GM19025 (cell line): ENCODE measurements around the gene STK32C.

Experiments used
- ATAC-seq: cut with Tn5 transposase; IDR thresholded peaks from one replicate; pipeline ENCODE4 v1.9.1; 2021; ENCODE audit warnings: mild to moderate bottlenecking, low read depth, moderate library complexity; ENCODE audit not compliant: unreplicated experiment

The STK32C gene

GRCh38 chr10:132289439-132289838 is 18.3 kb downstream of the STK32C start:
- no peak for ATAC-seq

- no peak for ATAC-seq
Observed at GRCh38 chr10:132283604-132284382, 24.0 kb downstream of the STK32C start.

GRCh38 chr10:132282667-132283603 is 24.8 kb downstream of the STK32C start:
- no peak for ATAC-seq

DNA sequence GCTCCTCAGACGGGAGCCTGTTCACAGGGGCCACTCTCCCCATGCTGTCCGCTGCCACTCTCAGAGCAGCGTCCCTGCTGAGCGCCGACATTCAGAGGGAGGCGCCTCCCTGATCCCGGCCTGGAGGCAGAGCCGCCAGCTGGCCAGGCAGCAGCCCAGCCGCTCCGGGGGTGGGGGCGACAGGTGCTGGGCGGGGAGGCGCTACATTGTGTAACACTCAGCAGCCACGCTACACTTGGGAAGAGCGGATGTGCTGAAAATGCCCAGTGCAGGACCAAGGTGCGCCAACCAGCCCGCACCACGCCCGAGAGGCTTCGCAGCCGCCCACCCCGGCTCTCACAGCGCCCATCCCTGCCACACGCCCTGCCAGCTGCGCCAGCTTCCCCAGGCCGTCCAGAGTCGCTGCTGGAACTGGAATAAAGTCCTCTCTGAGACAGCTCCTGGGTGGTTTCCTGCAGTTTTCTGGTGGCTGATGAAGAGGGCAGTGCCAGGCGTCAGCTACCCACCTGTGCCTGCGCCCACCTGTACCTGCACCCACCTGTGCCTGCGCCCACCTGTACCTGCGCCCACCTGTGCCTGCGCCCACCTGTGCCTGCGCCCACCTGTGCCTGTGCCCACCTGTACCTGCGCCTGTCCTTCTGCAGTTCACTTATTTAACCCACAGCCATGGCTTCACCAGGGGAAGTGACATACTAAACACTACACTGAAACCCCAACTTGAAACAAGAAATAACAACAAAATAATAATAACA is 25.7 kb downstream of the STK32C start:
- no peak for ATAC-seq

GRCh38 chr10:132280646-132281074 is 27.1 kb downstream of the STK32C start:
- no peak for ATAC-seq

- ATAC-seq = no peak
Observed at GRCh38 chr10:132279873-132280645, 27.7 kb downstream of the STK32C start.

GRCh38 chr10:132277311-132277741 is 30.4 kb downstream of the STK32C start:
- ATAC-seq = no peak

DNA sequence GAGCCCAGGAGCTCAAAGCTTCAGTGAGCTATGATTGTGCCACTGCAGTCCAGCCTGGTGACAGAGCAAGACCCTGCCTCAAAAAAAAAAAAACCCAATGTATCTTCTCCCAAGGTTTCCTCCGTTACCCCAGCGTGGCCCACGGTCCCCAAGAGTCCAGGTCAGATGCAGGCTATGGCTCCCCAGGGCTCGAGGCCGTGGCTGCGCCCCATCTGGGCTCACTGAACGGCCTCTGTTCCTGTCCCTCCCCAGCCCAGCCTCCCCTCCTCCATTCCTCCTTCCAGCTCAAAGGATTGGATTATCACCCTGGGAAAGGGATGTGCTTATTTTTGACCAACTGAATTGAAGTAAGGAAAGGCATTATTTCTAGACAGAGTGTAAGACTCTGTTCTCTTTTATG is 31.0 kb downstream of the STK32C start:
- no peak for ATAC-seq

- no peak for ATAC-seq
Observed at GRCh38 chr10:132276179-132276675, 31.5 kb downstream of the STK32C start.

GRCh38 chr10:132275426-132276178 is 32.1 kb downstream of the STK32C start:
- no peak for ATAC-seq

DNA sequence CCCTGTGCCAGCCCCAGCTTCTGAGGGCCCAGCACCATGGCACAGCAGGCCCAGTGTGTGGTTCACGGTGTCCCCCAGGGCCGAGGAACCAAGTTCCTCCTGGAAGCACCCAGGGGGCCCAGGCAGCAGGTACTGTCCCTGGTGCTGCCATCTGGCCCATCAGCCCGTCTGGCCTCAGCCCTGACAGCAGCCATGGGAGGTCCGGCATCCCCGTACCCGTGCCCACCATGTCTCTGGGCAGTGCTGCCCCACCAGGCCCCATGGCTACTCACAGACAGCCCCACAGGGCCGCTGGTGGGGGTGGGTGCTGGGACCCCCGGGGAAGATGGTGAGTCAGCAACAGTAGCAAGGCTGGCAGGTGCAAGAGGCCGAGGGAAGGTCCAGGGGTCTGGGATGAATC is 32.8 kb downstream of the STK32C start:
- no peak for ATAC-seq

DNA sequence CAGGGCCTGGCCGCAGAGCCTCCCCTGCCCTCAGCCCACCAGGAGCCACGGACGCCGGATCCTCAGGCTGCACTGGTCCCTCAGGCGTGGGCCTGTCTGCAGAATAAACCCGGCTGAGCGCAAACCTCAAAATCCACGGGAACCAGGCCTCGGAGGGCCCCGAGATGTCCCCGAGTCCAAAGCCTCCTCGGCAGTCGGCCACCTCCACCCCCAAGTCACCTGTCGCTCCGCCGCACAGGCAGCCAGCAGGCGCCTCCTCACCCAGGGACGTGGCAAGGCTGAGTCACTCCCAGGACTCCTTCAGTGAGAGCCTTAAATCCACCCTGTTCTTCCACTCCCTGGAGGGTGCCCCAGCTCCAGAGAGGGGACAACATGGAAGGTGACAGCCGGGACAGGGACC is 33.2 kb downstream of the STK32C start:
- no peak for ATAC-seq

- no peak for ATAC-seq
Observed at GRCh38 chr10:132273966-132274365, 33.8 kb downstream of the STK32C start.

GRCh38 chr10:132273304-132273944 is 34.3 kb downstream of the STK32C start:
- no peak for ATAC-seq

GRCh38 chr10:132272231-132272971 is 35.3 kb downstream of the STK32C start:
- no peak for ATAC-seq

GRCh38 chr10:132271458-132272230 is 36.1 kb downstream of the STK32C start:
- ATAC-seq = no peak
